NCI-H510A (cell line): ENCODE measurements around the gene NABP2.

ENCODE experiments used
- DNase-seq: peaks from one replicate; lab custom pipeline; 2025; lab: John Stamatoyannopoulos, UW

Gene NABP2

GRCh38 chr12:56213878-56214277 lies 10.3 kb upstream of the NABP2 start:
- DNase-seq = no peak

GRCh38 chr12:56216461-56216860 lies 7.7 kb upstream of the NABP2 start:
- no peak for DNase-seq

GRCh38 chr12:56219840-56220239 lies 4.3 kb upstream of the NABP2 start:
- DNase-seq = no peak

DNA sequence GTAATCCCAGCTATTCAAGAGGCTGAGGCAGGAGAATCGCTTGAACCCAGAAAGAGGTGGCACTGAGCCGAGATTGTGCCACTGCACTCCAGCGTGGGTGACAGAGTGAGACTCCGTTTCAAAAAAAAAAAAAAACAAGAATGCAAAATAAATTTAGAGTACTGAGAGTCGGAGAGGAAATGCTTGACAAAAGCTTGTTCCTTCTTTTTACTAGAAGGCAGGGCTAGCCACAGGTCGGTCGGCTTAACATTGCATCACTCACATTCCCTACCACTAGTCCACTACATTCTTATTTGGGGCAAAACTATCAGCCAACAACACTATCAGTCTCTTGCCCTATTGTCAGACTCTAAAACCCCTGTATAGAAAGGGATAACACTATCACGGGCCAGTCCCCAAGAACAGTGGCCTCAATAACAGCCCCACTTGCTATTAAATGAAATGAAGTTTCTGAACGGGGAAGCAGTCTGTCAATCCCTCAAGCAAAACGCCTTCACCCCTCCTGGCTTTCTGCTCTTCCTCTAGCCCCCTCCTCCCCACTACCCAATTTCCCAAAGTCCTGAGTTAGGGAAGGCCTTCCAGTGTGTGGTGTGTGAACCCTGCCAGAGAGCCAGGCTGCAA lies 3.4 kb upstream of the NABP2 start:
- no peak for DNase-seq

DNA sequence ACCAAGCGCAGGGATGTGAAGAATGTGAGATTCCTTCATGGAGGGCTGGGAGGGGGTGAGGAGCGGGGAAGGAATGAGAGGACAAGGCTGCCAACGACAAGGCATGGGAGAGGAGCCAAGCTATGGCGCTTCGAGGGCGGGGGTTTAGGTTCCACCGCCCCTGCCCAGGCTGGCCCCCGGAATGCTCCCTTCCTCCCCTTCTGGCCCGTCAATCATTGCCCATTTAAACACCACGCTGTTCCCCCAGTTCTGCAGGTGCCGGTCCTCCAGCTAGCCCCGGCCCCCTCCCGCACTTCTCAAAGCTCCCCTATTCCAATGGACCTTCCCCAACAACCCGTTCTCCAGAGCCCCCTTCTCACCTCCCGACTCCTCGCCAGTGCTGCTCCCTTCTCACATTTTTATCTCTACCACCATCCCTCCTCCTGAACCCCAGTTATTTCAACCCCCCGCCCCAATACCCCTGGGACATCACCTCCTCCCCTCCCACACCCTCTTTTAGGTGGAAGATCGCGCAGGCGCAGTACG lies 2.8 kb upstream of the NABP2 start:
- peak; percentile 14 for DNase-seq

DNA sequence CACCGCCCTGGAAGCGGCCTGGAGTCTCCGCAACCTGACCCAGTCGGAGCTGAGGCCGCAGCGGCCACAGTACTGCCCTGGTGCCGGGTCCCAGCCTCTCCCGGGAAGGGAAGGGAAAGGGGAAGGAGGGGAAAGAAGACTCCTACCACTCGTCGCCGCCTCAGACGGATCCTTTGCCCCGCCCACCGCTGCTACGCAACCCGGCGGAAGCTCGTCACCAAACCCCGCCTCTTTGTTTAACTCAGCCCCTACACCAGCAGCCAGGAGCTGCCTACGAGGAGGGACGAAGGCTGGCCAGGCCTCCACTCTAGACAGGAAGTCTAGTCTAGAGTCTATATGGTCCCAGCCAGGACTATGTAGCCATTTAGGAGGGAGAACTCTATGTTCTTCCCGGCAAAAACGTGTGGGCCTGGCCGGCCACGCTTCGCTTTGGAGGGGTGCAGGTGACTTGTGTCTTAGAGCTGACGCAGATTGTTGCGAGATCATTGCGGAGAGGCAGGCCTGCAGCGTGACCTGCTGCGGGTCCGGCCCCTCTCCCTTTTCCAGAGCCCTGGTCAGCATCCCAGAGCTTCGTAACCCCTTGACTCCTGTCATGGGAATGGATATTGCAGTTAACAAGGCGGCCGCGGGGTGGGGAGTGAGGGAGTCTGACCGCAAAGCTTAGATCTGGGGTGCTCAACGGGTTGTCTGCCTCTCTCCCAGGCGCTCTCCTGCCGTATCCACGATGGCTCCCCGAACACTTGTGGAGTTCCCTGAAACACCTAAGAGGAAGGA lies 2.2 kb upstream of the NABP2 start, which contains the start of gene RNF41:
RNF41 (minus strand) TSS at position 166 of the 774 bp plus-strand sequence. CDS start 7,875 bp downstream, outside the sequence.
- peak; percentile 97 for DNase-seq

DNA sequence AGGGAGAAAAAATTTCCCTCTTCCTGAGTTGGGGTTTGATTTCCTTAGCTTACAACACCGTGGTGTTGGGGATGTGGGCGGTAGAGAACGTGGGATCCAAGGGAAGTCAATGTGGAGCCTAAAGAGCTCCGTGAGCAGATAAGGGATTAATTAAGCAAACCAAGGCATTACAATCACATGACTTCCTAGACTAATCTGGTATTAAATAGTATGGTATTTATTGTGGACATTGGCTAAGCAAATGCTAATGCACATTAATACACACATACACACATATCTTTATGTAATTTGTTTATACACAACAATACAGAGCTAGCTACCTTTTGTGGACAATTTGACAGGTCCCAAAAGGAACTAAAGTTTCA lies 1.6 kb upstream of the NABP2 start:
- no peak for DNase-seq

GRCh38 chr12:56223571-56224101 lies 506 bp upstream of the NABP2 start:
- DNase-seq = peak; percentile 54

- no peak for DNase-seq
Observed at GRCh38 chr12:56224954-56225353, 812 bp downstream of the NABP2 start.

- no peak for DNase-seq
Observed at GRCh38 chr12:56229082-56229481, 4.9 kb downstream of the NABP2 start.

- DNase-seq = no peak
Observed at GRCh38 chr12:56229916-56230431, 5.8 kb downstream of the NABP2 start, which contains the start of gene SLC39A5. Gene SLC39A5, plus strand, starts transcription at chr12:56230051. Its CDS starts 1,224 bp downstream, at chr12:56231275.

- no peak for DNase-seq
Observed at GRCh38 chr12:56230432-56231183, 6.5 kb downstream of the NABP2 start.

GRCh38 chr12:56231184-56231582 lies 7.0 kb downstream of the NABP2 start:
- DNase-seq = no peak

GRCh38 chr12:56234746-56235436 lies 10.7 kb downstream of the NABP2 start:
- DNase-seq = no peak

DNA sequence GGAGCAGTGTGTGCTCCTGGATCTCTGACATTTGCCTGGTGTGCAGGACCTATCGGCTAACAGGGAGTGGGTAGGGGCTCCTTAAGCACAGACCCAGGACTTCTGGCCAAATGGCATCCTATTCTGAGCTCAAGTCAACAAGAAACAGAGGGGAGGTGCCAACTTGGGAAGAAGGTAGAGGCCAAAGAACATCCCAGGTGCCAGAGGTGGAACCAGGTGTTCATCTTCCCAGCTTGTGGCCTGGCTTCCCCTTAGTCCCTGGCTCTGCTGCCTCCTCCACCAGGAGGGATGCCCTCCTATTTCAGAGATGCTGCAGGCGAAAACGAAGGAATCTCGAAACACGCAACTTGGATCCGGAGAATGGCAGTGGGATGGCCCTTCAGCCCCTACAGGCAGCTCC lies 11.9 kb downstream of the NABP2 start:
- DNase-seq = no peak

GRCh38 chr12:56236985-56237384 lies 12.8 kb downstream of the NABP2 start:
- no peak for DNase-seq

GRCh38 chr12:56237552-56237951 lies 13.4 kb downstream of the NABP2 start:
- no peak for DNase-seq

DNA sequence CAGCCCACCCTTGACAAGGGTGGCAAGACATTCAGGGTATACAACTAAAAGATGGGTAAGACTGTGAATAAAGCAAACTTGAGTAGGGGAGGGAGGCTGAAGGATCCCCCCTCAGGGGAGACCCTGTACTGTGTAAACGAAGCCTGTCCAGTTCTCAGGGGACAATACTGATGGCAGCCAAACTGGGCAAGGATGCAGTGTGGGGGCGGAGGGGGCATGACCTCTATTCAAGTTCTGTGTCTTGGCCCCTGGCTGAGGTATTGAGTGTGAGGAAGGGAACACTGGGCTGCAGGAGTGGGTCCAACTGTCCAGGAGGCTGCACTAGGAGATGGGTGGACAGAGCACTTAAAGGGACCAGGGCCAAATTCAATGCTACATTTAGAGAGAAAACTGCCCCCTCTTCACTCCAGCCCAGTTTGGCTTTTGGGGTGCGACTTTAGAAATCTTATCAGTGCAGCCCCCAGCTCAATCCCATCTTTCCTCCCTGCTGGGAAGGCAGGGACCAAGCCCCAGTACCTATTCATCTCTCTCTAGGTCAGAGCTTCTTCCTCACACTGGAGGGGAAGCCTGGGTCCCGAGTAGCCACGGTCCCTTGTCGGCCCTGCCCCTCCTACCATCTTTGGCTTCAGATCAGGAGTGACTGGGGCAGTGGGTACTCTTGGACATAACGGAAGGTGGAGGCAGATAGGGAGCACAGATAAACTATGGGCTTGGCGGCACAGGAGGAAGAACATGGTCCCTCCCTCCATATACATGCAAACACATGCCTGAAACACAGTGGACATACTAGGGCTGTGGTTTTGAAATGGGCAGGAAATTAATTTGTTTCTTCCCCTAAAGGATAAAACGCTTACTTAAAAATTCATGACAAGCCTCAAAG lies 17.5 kb downstream of the NABP2 start:
- DNase-seq = no peak

DNA sequence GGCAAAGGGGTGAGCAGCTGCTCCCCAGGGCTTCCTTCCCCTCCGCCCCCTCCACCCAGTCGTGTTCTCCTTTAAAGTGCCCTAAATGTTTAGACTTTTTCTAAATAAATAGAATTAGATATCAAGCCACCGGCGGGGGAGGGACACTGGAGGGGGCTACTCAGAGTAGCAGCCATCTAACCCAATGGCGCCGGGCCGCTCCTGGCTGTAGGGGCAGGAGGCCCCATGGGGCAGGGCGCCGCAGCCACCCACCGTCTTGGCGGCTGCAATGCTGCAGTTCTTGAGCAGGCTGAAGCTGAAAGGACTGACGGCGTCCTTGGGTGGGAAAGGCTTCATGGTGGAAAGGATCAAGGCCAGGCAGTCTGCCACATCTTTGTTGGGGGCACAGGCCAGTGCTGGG lies 18.8 kb downstream of the NABP2 start:
- DNase-seq = no peak

DNA sequence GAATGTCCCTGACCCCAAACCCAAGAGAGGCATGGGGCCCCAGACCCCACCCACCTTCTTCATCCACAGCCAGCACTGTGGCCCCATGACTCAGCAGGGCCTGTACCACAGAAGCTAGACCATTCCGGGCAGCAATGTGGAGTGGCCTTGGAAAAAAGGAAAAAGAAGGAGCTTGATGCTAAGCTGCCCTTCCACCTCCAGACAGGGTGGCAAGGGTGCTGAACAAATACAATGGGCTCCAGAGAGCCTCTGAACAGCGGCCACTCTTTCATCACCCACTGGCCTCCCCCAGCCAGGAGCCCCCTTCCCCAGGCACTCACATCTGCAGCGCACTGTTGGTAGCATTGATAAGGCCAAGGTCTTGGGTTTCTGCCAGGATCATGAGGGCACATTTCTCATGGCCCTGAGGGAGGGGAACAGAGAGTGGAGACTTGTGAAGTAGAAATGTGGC lies 19.6 kb downstream of the NABP2 start:
- no peak for DNase-seq
